Fibroblast of gingiva (primary cell): ENCODE data around the gene PRPF19.

ENCODE experiments used
- DNase-seq: peaks from one replicate; pipeline ENCODE4 v3.0.0-alpha.2; 2011; ENCODE audit warnings: low read depth

The PRPF19 gene

GRCh38 chr11:60905551-60906113 lies 753 bp downstream of the PRPF19 start:
- DNase-seq: no peak

- no peak for DNase-seq
These were observed 1.3 kb downstream of the PRPF19 start for GRCh38 chr11:60905047-60905446.

- no peak for DNase-seq
These were observed 3.8 kb downstream of the PRPF19 start for GRCh38 chr11:60902625-60903024.

GRCh38 chr11:60900673-60901404 lies 5.5 kb downstream of the PRPF19 start:
- no peak for DNase-seq

GRCh38 chr11:60899977-60900376 lies 6.4 kb downstream of the PRPF19 start:
- no peak for DNase-seq

GRCh38 chr11:60899046-60899936 lies 7.1 kb downstream of the PRPF19 start:
- DNase-seq: peak; percentile 60

GRCh38 chr11:60897496-60897895 lies 8.9 kb downstream of the PRPF19 start:
- no peak for DNase-seq

- no peak for DNase-seq
These were observed 10.7 kb downstream of the PRPF19 start for GRCh38 chr11:60895687-60896086.

GRCh38 chr11:60891103-60891741 lies 15.2 kb downstream of the PRPF19 start:
- no peak for DNase-seq

- DNase-seq: no peak
These were observed 15.7 kb downstream of the PRPF19 start for GRCh38 chr11:60890696-60891095.

GRCh38 chr11:60889869-60890311 lies 16.5 kb downstream of the PRPF19 start:
- no peak for DNase-seq

- DNase-seq: peak; percentile 24
These were observed 18.8 kb downstream of the PRPF19 start for GRCh38 chr11:60887556-60887955.

GRCh38 chr11:60880643-60881282 lies 25.6 kb downstream of the PRPF19 start:
- DNase-seq: no peak

GRCh38 chr11:60879971-60880588 lies 26.3 kb downstream of the PRPF19 start:
- DNase-seq: no peak

- DNase-seq: no peak
These were observed 27.3 kb downstream of the PRPF19 start for GRCh38 chr11:60879104-60879503.

GRCh38 chr11:60878245-60879101 lies 27.9 kb downstream of the PRPF19 start:
- DNase-seq: no peak

- DNase-seq: no peak
These were observed 30.3 kb downstream of the PRPF19 start for GRCh38 chr11:60876168-60876485.

- DNase-seq: no peak
These were observed 30.8 kb downstream of the PRPF19 start for GRCh38 chr11:60875366-60876167.
